ENCODE results near the gene HSPBP1.

- TF ChIP-seq CTCF (IDR thresholded peaks at IDR 0.05) (no peak), POLR2A (IDR thresholded peaks at IDR 0.05) (no peak)
These were observed 3.0 kb downstream of the HSPBP1 start for GRCh38 chr19:55276720-55277430.
